Astrocyte of the cerebellum (primary cell): Measurements from ENCODE around the gene IL31RA.

Experiments
- DNase-seq: peaks from one replicate; pipeline ENCODE4 v3.0.0-alpha.2; 2011; ENCODE audit warnings: low read depth
- H3K4me3 ChIP-seq: 2 replicates; pipeline ENCODE4 v1.5.1; 2011; ENCODE audit warnings: mild to moderate bottlenecking, low read depth, low read length, moderate library complexity
- CTCF ChIP-seq: IDR thresholded peaks from 2 replicates; pipeline ENCODE4 v1.5.1; 2012; ENCODE audit warnings: low read length, low read depth, moderate library complexity, mild to moderate bottlenecking; ENCODE audit errors: missing control alignments
- in situ Hi-C: cut with HindIII; loops from 2 replicates; pipeline ENCODE4 v1.10.0; 2017; ENCODE audit warnings: low sequenced_read_pairs

The IL31RA gene

GRCh38 chr5:55904152-55904551, 53.0 kb downstream of the IL31RA start:
- peak; percentile 37 for DNase-seq
- in situ Hi-C loops = no loop called here
- H3K4me3 ChIP-seq = no peak overlapping the region
- TF ChIP-seq CTCF = no peak

- DNase-seq = no peak
- no peak for TF ChIP-seq CTCF
- in situ Hi-C loops = no loop called here
- no peak overlapping the region for H3K4me3 ChIP-seq
Measured at GRCh38 chr5:55905251-55905650, 54.1 kb downstream of the IL31RA start.

- no peak for DNase-seq
- no peak overlapping the region for H3K4me3 ChIP-seq
- in situ Hi-C loops = no loop called here
- no peak for TF ChIP-seq CTCF
Measured at GRCh38 chr5:55907927-55908326, 56.8 kb downstream of the IL31RA start.

GRCh38 chr5:55908804-55909203, 57.6 kb downstream of the IL31RA start:
- DNase-seq = no peak
- H3K4me3 ChIP-seq = no peak overlapping the region
- no peak for TF ChIP-seq CTCF
- in situ Hi-C loops = no loop called here

GRCh38 chr5:55911784-55912653, 60.9 kb downstream of the IL31RA start:
- TF ChIP-seq CTCF = no peak
- H3K4me3 ChIP-seq = no peak overlapping the region
- in situ Hi-C loops = no loop called here
- no peak for DNase-seq

GRCh38 chr5:55913466-55914413, 62.6 kb downstream of the IL31RA start:
- in situ Hi-C loops = no loop called here
- TF ChIP-seq CTCF = no peak
- H3K4me3 ChIP-seq = no peak overlapping the region
- no peak for DNase-seq
